Lower leg skin (tissue), 3 donors: ENCODE results near the gene DPP6.

Source experiments
- POLR2A ChIP-seq, 2 donors: fragments of 450-650 bp; IDR thresholded peaks; one replicate each; pipeline ENCODE4 v1.6.1; 2016 to 2017; ENCODE audit warnings: antibody characterized with exemption in 2 of 2, mild to moderate bottlenecking in 1 of 2, moderate library complexity in 1 of 2
- TF ChIP-seq, protein P1 (sequence below), 3 donors: fragments of 450-650 bp; IDR thresholded peaks; one replicate each; pipeline ENCODE4 v1.5.1; 2016; ENCODE audit warnings: antibody characterized with exemption in 3 of 3, mild to moderate bottlenecking in 3 of 3, moderate library complexity in 2 of 3

GRCh38 chr7:154217688-154218340, 165.6 kb downstream of the DPP6 start:
- TF ChIP-seq, protein P1, sequence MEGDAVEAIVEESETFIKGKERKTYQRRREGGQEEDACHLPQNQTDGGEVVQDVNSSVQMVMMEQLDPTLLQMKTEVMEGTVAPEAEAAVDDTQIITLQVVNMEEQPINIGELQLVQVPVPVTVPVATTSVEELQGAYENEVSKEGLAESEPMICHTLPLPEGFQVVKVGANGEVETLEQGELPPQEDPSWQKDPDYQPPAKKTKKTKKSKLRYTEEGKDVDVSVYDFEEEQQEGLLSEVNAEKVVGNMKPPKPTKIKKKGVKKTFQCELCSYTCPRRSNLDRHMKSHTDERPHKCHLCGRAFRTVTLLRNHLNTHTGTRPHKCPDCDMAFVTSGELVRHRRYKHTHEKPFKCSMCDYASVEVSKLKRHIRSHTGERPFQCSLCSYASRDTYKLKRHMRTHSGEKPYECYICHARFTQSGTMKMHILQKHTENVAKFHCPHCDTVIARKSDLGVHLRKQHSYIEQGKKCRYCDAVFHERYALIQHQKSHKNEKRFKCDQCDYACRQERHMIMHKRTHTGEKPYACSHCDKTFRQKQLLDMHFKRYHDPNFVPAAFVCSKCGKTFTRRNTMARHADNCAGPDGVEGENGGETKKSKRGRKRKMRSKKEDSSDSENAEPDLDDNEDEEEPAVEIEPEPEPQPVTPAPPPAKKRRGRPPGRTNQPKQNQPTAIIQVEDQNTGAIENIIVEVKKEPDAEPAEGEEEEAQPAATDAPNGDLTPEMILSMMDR (IDR thresholded peaks at IDR 0.05) = no peak
- no peak for TF ChIP-seq POLR2A (IDR thresholded peaks at IDR 0.05)
